Measurements from ENCODE around the gene DNAJC5. TPM values are rescaled to one million over a fixed set of nuclear protein-coding genes. Genes with fewer than 3 reads are reported as not detected.
A peak's percentile ranks its signal among the peaks of the same experiment; 100 is the strongest.

The DNAJC5 gene
- total RNA-seq, 1 donor from 2014 or later, result 54.5 TPM

GRCh38 chr20:63944078-63944941 lies 49.4 kb downstream of the DNAJC5 start:
- no peak overlapping the region for H3K4me3 ChIP-seq
- no peaks in the 10 kb centered on the region for H3K27me3 ChIP-seq (ENCODE audit: low read depth)
- peak overlapping the region; percentile 79 for H3K27ac ChIP-seq
- H3K9me3 ChIP-seq, result no peaks in the 10 kb centered on the region
- intact Hi-C loops (cut with DNase I), result no loop called here
- peaks cover 49% of the 10 kb centered on the region for H3K4me1 ChIP-seq
- H3K36me3 ChIP-seq, result peaks cover 63% of the 10 kb centered on the region
- ATAC-seq (no peak), DNase-seq (no peak)
- no peak for TF ChIP-seq CTCF (IDR thresholded peaks at IDR 0.05)

- no peak for TF ChIP-seq CTCF (IDR thresholded peaks at IDR 0.05)
- Histone ChIP-seq H3K9me3 (no peaks in the 10 kb centered on the region), H3K36me3 (peaks cover 55% of the 10 kb centered on the region), H3K27me3 (ENCODE audit: low read depth) (no peaks in the 10 kb centered on the region), H3K27ac (no peak overlapping the region), H3K4me3 (no peak overlapping the region), H3K4me1 (peaks cover 57% of the 10 kb centered on the region)
- ATAC-seq (no peak), DNase-seq (no peak)
- intact Hi-C loops (cut with DNase I), result no loop called here
Measured at GRCh38 chr20:63945031-63945658, 50.2 kb downstream of the DNAJC5 start.

GRCh38 chr20:63945921-63946920 lies 51.3 kb downstream of the DNAJC5 start:
- no peak overlapping the region for H3K27ac ChIP-seq
- DNase-seq, result no peak
- intact Hi-C loops (cut with DNase I), result no loop called here

GRCh38 chr20:63946986-63947637 lies 52.2 kb downstream of the DNAJC5 start:
- Histone ChIP-seq H3K27ac (peak overlapping the region; percentile 86), H3K4me3 (no peak overlapping the region), H3K9me3 (no peaks in the 10 kb centered on the region), H3K36me3 (peaks cover 44% of the 10 kb centered on the region), H3K4me1 (peaks cover 69% of the 10 kb centered on the region), H3K27me3 (ENCODE audit: low read depth) (no peaks in the 10 kb centered on the region)
- ATAC-seq (no peak), DNase-seq (no peak)
- no peak for TF ChIP-seq CTCF (IDR thresholded peaks at IDR 0.05)
- intact Hi-C loops (cut with DNase I), result no loop called here

More at GRCh38 chr20:63945921-63946920, 51.3 kb downstream of the DNAJC5 start:
- no peak for TF ChIP-seq CTCF (IDR thresholded peaks at IDR 0.05)
- no peak for ATAC-seq
- Histone ChIP-seq H3K9me3 (no peaks in the 10 kb centered on the region), H3K4me1 (peaks cover 65% of the 10 kb centered on the region), H3K36me3 (peaks cover 44% of the 10 kb centered on the region), H3K4me3 (no peak overlapping the region), H3K27me3 (ENCODE audit: low read depth) (no peaks in the 10 kb centered on the region)

All from lower lobe of right lung (tissue), 2 donors.